BE2C (cell line): ENCODE measurements around the gene SURF6.

Experiments
- DNase-seq: peaks from one replicate; pipeline ENCODE4 v3.0.0-alpha.2; 2020
- H3K27me3 ChIP-seq: fragments of 250-450 bp; sonication (Bioruptor Pico); 2 replicates; pipeline ENCODE4 v1.5.1; 2020; ENCODE audit warnings: mild to moderate bottlenecking
- H3K36me3 ChIP-seq: fragments of 250-450 bp; sonication (Bioruptor Pico); 2 replicates; pipeline ENCODE4 v1.5.1; 2020; ENCODE audit warnings: mild to moderate bottlenecking
- H3K4me1 ChIP-seq: fragments of 250-450 bp; sonication (Bioruptor Pico); 2 replicates; pipeline ENCODE4 v1.5.1; 2020
- H3K4me3 ChIP-seq: 2 replicates; pipeline ENCODE4 v1.5.1; 2011; ENCODE audit warnings: low read depth, low read length
- H3K9me3 ChIP-seq: fragments of 250-450 bp; sonication (Bioruptor Pico); 2 replicates; pipeline ENCODE4 v1.5.1; 2020
- CTCF ChIP-seq: IDR thresholded peaks from 2 replicates; pipeline ENCODE4 v1.5.1; 2012; ENCODE audit warnings: mild to moderate bottlenecking, low read depth, low read length

Gene SURF6

DNA sequence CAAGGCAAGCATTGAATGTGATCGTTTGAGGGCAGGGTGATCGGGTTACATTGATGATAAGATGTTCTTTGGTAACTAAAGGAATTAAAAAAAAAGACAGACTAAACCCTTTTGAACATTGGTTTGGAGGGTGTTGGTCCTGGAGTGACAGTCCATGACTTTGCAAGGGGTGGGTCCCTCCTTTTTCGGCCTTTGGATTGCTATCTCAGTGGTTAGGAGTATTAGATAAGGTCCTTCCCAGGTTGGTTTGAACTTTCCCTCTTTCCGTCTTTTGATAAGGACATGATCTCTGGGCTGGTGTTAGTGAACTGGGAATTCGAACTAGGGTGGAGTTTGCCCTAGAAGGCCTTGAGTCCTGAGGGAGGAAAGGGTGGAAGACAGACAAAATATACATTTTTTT is 55.6 kb downstream of the SURF6 start:
- H3K27me3 ChIP-seq = peaks cover 26% of the 10 kb centered on the region
- no peak for DNase-seq
- no peaks in the 10 kb centered on the region; the same call in 1 of the 2 replicates for H3K4me1 ChIP-seq
- H3K36me3 ChIP-seq = no peaks in the 10 kb centered on the region
- no peaks in the 10 kb centered on the region for H3K9me3 ChIP-seq
- H3K4me3 ChIP-seq = no peak overlapping the region
- no peak for TF ChIP-seq CTCF
